ENCODE results near the gene CGB8. TPM values are rescaled to one million over a fixed set of nuclear protein-coding genes. Genes with fewer than 3 reads are reported as not detected.
A peak's percentile ranks its signal among the peaks of the same experiment; 100 is the strongest.

The CGB8 gene
- total RNA-seq, 4 donors from 2014 or later = not detected

- Histone ChIP-seq H3K4me3 (peak overlapping the region; percentile 80 to 98), H3K4me1 (peaks cover 4 to 51% (median 17%) of the 10 kb centered on the region in 3 donors), H3K9me3 (no peaks in the 10 kb centered on the region), H3K36me3 (peaks cover 0 to 43% of the 10 kb centered on the region in 2 donors), H3K27ac (peak overlapping the region in 2 of 4 donors; percentile 90 to 93), H3K27me3 (no peaks in the 10 kb centered on the region)
- 32 to 37% methylated on average over 3 to 7 of the region's 11 CpGs for WGBS, 2 donors (ENCODE audit: low coverage in 1 of 2)
- TF ChIP-seq POLR2AphosphoS5 (IDR thresholded peaks at IDR 0.05) (no peak), EP300 (IDR thresholded peaks at IDR 0.05) (no peak), CTCF (IDR thresholded peaks at IDR 0.05) (no peak), POLR2A (IDR thresholded peaks at IDR 0.05) (no peak)
- no peak for ATAC-seq
Observed at GRCh38 chr19:49086296-49086695, 37.4 kb upstream of the CGB8 start.

GRCh38 chr19:49085868-49086232 is 36.9 kb upstream of the CGB8 start:
- 0 to 2% methylated on average over 11 to 14 of the region's 14 CpGs for WGBS, 2 donors (ENCODE audit: low coverage in 1 of 2)
- Histone ChIP-seq H3K9me3 (no peaks in the 10 kb centered on the region), H3K36me3 (peaks cover 0 to 38% of the 10 kb centered on the region in 2 donors), H3K4me1 (peaks cover 4 to 51% (median 17%) of the 10 kb centered on the region in 3 donors), H3K4me3 (peak overlapping the region; percentile 80 to 98), H3K27me3 (no peaks in the 10 kb centered on the region), H3K27ac (peak overlapping the region; percentile 75 to 94 (median 92))
- ATAC-seq = no peak
- TF ChIP-seq EP300 (IDR thresholded peaks at IDR 0.05) (no peak), POLR2AphosphoS5 (IDR thresholded peaks at IDR 0.05) (no peak), CTCF (IDR thresholded peaks at IDR 0.05) (no peak), POLR2A (IDR thresholded peaks at IDR 0.05) (no peak)

GRCh38 chr19:49085020-49085867 is 36.3 kb upstream of the CGB8 start, which contains the start of gene SNRNP70:
Gene SNRNP70, plus strand, starts transcription at chr19:49085451. Its CDS starts 964 bp downstream, at chr19:49086415.
- 0 to 1% methylated on average over 3 to 24 of the region's 89 CpGs for WGBS, 2 donors (ENCODE audit: low coverage in 1 of 2)
- peak within 1 kb of the TSS; percentile 80 to 98 for H3K4me3 ChIP-seq
- peak; percentile 100 for ATAC-seq
- peaks cover 0 to 32% of the 10 kb centered on the region in 2 donors for H3K36me3 ChIP-seq
- H3K27me3 ChIP-seq = no peaks in the 10 kb centered on the region
- no peaks in the 10 kb centered on the region for H3K9me3 ChIP-seq
- peak in 1 of 4 experiments; percentile 22 for TF ChIP-seq CTCF (IDR thresholded peaks at IDR 0.05)
- TF ChIP-seq POLR2AphosphoS5 (IDR thresholded peaks at IDR 0.05) = peak; percentile 86
- TF ChIP-seq POLR2A (IDR thresholded peaks at IDR 0.05) = peak; percentile 85 to 91
- no peak for TF ChIP-seq EP300 (IDR thresholded peaks at IDR 0.05)
- H3K27ac ChIP-seq = peak within 1 kb of the TSS; percentile 75 to 94 (median 92)
- peaks cover 4 to 48% (median 17%) of the 10 kb centered on the region in 3 donors for H3K4me1 ChIP-seq

GRCh38 chr19:49084206-49085019 is 35.5 kb upstream of the CGB8 start:
- H3K27me3 ChIP-seq = no peaks in the 10 kb centered on the region
- no peak for ATAC-seq
- no peaks in the 10 kb centered on the region for H3K9me3 ChIP-seq
- TF ChIP-seq CTCF (IDR thresholded peaks at IDR 0.05) (no peak), EP300 (IDR thresholded peaks at IDR 0.05) (no peak)
- H3K4me1 ChIP-seq = peaks cover 4 to 41% (median 17%) of the 10 kb centered on the region in 3 donors
- peaks cover 0 to 24% of the 10 kb centered on the region in 2 donors for H3K36me3 ChIP-seq
- peak overlapping the region; percentile 19 to 94 (median 92) for H3K27ac ChIP-seq
- H3K4me3 ChIP-seq = peak overlapping the region; percentile 80 to 98
- WGBS, 2 donors (ENCODE audit: low coverage in 1 of 2) = 61 to 67% methylated on average over 16 to 26 of the region's 26 CpGs
